IPS-18c (cell line): ENCODE data around the gene FRAS1.
"Not testable (repeated sequence)": the region's sequence is repeated elsewhere in the genome, so short reads cannot be mapped to it uniquely, and the experiment has no call there.

Source experiments
- H3K4me3 ChIP-seq: 2 replicates; pipeline ENCODE4 v1.7.0; 2013; ENCODE audit warnings: low read depth, mild to moderate bottlenecking, low read length, moderate library complexity; ENCODE audit not compliant: insufficient read depth
- H3K9me3 ChIP-seq: one replicate; pipeline ENCODE4 v1.6.1; 2013; ENCODE audit warnings: mild to moderate bottlenecking, low read length, moderate library complexity; ENCODE audit not compliant: control insufficient read depth, insufficient read depth

Gene FRAS1

DNA sequence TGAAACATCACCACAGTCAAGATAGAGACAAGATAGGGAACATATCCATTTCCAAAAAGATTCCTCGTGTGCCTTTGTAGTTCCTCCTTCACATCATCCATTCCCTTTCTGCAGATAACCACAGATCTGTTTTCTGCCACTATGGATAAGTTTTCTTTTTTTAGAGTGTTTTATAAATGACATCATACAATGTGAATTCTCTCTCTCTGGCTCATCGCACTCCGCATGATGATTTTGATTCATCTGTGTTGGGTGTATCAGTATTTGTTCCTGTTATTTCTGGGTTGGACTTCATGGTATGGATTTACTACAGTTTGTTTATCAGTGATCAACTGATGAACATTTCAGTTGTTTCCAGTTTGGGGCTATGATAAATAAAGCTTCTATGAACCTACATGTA is 471.2 kb downstream of the FRAS1 start:
- Histone ChIP-seq H3K4me3 (no peak overlapping the region), H3K9me3 (no peaks in the 10 kb centered on the region)

- H3K9me3 ChIP-seq: no peaks in the 10 kb centered on the region
- H3K4me3 ChIP-seq: no peak overlapping the region
Measured at GRCh38 chr4:78529569-78530209, 472.6 kb downstream of the FRAS1 start.

GRCh38 chr4:78532046-78532445 is 474.9 kb downstream of the FRAS1 start:
- no peaks in the 10 kb centered on the region for H3K9me3 ChIP-seq
- H3K4me3 ChIP-seq: no peak overlapping the region

DNA sequence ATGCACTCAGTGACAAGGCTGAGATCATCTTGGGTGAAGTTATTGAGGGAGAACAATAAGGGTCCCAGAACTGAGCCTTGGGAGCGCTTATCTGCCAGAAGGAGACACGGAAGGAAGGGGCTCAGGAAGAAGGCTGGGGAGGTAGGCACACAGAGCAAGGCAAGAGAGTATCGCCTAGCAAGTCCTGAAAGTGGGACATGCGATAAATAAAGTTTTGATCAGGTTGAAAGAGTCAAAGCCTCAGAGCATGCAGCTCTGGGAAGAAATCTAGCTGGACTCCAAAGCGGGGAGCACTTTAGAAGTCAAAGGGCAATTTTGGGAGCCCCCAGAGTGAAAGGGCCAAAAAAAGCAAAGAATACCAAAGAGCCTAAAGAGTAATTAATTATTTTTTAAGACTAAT is 476.7 kb downstream of the FRAS1 start:
- Histone ChIP-seq H3K9me3 (no peaks in the 10 kb centered on the region), H3K4me3 (no peak overlapping the region)

- Histone ChIP-seq H3K9me3 (no peaks in the 10 kb centered on the region), H3K4me3 (no peak overlapping the region)
Measured at GRCh38 chr4:78534286-78534955, 477.3 kb downstream of the FRAS1 start.

DNA sequence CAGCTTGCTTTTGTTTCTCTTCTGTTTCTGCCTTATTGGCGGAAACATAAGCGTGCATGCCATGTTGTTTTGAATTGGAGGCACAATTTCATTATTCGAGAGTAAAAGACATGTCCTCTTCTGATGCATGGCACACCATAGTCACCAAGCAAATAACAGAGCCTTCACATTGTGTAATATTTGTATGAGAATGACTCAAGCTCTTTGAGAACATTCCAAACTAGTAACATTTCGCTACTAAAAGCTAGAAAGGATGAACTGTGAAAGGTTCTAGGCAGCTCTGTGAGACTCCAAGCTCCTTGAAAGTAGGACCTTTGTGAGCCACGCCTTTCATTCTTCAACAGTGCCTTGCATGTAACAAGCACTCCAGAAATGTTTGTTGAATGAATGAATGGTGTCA is 485.2 kb downstream of the FRAS1 start:
- Histone ChIP-seq H3K4me3 (no peak overlapping the region), H3K9me3 (no peaks in the 10 kb centered on the region)

DNA sequence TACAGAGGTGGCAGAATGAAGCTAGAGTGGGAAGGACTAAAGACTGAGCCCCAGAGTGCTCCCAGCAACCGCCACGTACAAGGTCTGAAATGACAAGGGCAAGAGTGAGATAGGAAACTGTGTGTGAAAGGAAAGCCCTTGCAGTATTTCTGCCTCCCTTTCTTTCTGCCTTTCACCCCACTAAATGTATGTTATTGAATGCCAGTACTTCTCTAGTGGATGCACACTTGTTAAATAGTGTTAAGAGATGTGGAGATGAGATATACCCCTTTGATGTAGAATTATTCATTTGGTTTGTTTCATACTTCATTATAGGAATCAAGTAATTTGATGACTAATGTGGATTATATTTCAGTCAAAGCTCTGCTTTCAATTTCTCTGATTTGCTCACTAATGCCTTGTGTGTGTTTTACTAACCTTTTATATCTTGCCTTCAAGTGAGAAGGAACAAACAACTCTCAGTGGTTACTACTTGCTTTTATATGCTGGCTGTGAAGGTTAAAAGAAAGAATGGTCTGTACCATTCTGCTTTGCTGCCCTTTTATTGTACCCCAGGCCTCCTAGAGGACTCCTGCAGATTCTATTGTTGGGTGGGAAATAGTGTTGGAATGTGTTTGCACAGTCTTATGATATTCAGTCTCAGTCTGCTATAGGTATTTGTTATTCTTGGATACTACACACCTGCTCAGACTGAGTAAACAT is 486.5 kb downstream of the FRAS1 start:
- Histone ChIP-seq H3K9me3 (peaks cover 2% of the 10 kb centered on the region), H3K4me3 (no peak overlapping the region)

GRCh38 chr4:78544678-78545077 is 487.6 kb downstream of the FRAS1 start:
- H3K9me3 ChIP-seq: peaks cover 2% of the 10 kb centered on the region
- H3K4me3 ChIP-seq: no peak overlapping the region

- Histone ChIP-seq H3K4me3 (no peak overlapping the region), H3K9me3 (peaks cover 2% of the 10 kb centered on the region)
Measured at GRCh38 chr4:78545275-78546246, 488.4 kb downstream of the FRAS1 start.

GRCh38 chr4:78547899-78548298 is 490.8 kb downstream of the FRAS1 start:
- not testable (repeated sequence) for H3K4me3 ChIP-seq, H3K9me3 ChIP-seq

DNA sequence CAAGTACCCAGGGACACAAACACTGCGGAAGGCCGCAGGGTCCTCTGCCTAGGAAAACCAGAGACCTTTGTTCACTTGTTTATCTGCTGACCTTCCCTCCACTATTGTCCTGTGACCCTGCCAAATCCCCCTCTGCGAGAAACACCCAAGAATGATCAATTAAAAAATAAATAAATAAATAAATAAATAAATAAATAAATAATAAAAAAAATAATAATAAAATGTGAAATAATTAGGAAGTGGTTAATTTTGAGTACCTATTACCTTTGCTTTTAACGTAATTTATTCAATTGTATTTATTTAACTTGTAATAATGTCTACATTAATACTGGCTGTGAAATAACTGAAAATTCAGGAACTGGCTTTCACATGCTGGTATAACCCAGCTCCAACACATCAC is 491.8 kb downstream of the FRAS1 start:
- not testable (repeated sequence) for H3K9me3 ChIP-seq, H3K4me3 ChIP-seq

DNA sequence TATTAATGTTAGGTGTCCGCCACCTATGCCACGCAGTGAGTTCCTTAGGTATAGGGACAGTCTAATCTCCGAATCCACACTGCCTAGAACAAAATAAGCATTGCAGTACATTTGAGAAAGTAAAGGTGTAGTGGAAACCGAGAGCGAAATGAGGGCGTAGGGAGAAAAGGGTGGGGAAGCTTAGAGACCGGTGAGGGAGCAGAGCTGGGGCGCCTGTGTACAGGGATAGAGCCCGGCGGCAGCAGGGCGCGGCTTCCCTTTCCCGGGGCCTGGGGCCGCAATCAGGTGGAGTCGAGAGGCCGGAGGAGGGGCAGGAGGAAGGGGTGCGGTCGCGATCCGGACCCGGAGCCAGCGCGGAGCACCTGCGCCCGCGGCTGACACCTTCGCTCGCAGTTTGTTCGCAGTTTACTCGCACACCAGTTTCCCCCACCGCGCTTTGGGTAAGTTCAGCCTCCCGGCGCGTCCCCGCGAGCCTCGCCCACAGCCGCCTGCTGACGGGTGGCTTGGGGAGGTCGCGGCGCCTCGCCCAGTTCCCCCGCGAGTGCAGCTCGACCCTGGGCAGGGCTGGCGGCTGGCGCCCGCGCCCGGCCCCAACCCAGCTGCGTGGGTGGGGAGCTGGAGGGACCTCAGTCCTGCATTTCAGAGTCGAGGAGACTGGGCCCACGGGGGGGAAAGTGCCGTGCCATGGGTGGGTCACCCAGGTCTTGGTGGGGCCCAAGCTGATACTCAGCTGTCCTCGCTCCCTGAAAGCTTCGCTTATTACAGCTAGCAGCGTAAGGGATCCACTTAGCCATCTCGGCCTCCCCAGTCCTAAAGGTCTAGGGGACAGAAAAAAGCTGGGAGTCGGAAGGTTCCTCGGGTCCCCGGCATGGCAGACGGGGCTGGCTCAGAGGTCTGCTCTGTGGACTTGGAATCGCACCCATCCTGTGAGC is 494.6 kb downstream of the FRAS1 start, which contains the start of gene ANXA3:
TSS of gene ANXA3 (plus strand) at position 351 of the 932 bp plus-strand sequence. CDS start 2,704 bp downstream, outside the sequence.
- peak within 1 kb of the TSS; percentile 86 for H3K4me3 ChIP-seq

DNA sequence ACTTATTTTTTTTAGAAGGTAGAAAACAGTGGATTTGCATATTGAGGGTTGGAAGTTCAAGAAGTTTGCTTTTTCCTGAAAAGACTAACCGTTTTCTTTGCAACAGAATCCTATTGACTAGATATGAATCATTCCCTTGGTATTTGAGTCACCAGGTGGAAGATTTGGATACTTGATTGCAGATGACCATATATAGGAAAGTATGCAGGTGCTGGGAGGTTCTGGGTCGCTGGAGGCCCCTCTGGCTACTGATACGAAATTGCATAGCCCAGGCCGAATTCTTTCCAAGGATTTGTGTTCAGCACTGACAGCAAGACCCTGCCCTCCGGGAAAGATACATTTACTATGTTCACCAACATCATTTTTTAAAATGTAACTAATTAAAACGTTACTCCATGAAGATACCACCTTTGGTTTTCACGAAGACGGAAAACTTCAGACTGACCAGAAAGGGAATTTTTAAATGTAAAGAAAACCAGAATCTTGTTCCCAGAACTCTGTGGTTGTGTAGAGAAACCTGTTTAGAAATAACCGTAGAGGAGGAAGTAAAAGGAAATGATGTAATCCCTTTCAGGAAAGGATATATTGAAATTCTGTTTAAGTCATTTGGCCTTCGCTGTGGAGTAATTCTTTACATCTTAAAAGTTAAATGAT is 495.4 kb downstream of the FRAS1 start:
- H3K4me3 ChIP-seq: peak overlapping the region; percentile 86

More for the DNA sequence above, 494.6 kb downstream of the FRAS1 start, which contains the start of gene ANXA3:
- peaks cover 2% of the 10 kb centered on the region for H3K9me3 ChIP-seq

GRCh38 chr4:78553043-78553396 is 495.9 kb downstream of the FRAS1 start:
- no peak overlapping the region for H3K4me3 ChIP-seq

More for the DNA sequence above, 495.4 kb downstream of the FRAS1 start:
- H3K9me3 ChIP-seq: peaks cover 2% of the 10 kb centered on the region

GRCh38 chr4:78553529-78554060 is 496.5 kb downstream of the FRAS1 start:
- no peaks in the 10 kb centered on the region for H3K9me3 ChIP-seq
- H3K4me3 ChIP-seq: no peak overlapping the region

More at GRCh38 chr4:78553043-78553396, 495.9 kb downstream of the FRAS1 start:
- H3K9me3 ChIP-seq: no peaks in the 10 kb centered on the region
